Thyroid gland (tissue), 4 donors: Measurements from ENCODE around the gene SEMA5B.

Source experiments
- CTCF ChIP-seq, 6 experiments: fragments of 200-600 bp in 3 of 6; fragments of 450-650 bp in 3 of 6; sonication (generic) in 3 of 6; IDR thresholded peaks; one replicate each; pipeline ENCODE4 v1.5.1; 2016 to 2019; ENCODE audit warnings: antibody characterized with exemption in 6 of 6, mild to moderate bottlenecking in 2 of 6, inconsistent platforms in 1 of 6, moderate library complexity in 1 of 6
- POLR2A ChIP-seq, 2 donors: fragments of 450-650 bp; IDR thresholded peaks; one replicate each; pipeline ENCODE4 v1.6.1; 2017; ENCODE audit warnings: antibody characterized with exemption in 2 of 2, mild to moderate bottlenecking in 2 of 2, moderate library complexity in 1 of 2

GRCh38 chr3:122880173-122880572, 147.4 kb downstream of the SEMA5B start:
- TF ChIP-seq POLR2A (IDR thresholded peaks at IDR 0.05) (no peak), CTCF (IDR thresholded peaks at IDR 0.05) (no peak)
